H9 (cell line): ENCODE results near the gene MIS12. TPM values are rescaled to one million over a fixed set of nuclear protein-coding genes. Genes with fewer than 3 reads are reported as not detected.

Experiments used
- DNase-seq: peaks from one replicate; pipeline ENCODE4 v3.0.0-alpha.2; 2017
- H2AFZ ChIP-seq: one replicate; pipeline ENCODE4 v1.6.1; 2013; ENCODE audit warnings: mild to moderate bottlenecking, low read length, control low read depth, moderate library complexity
- H2AK5ac ChIP-seq: 2 replicates; pipeline ENCODE4 v1.6.1; 2013; ENCODE audit warnings: low read length, control low read depth, mixed read lengths; ENCODE audit not compliant: insufficient read length
- H2BK120ac ChIP-seq: one replicate; pipeline ENCODE4 v1.6.1; 2013; ENCODE audit warnings: low read depth, mild to moderate bottlenecking, low read length, control low read depth, inconsistent platforms; ENCODE audit not compliant: poor library complexity, severe bottlenecking
- H2BK12ac ChIP-seq: 2 replicates; pipeline ENCODE4 v1.6.1; 2013; ENCODE audit warnings: low read length, control low read depth, mixed read lengths, low read depth; ENCODE audit not compliant: insufficient read length
- H2BK15ac ChIP-seq: 2 replicates; pipeline ENCODE4 v1.6.1; 2013; ENCODE audit warnings: low read depth, low read length, control low read depth
- H2BK20ac ChIP-seq: one replicate; pipeline ENCODE4 v1.6.1; 2013; ENCODE audit warnings: low read depth, mild to moderate bottlenecking, low read length, control low read depth, inconsistent platforms; ENCODE audit not compliant: poor library complexity, severe bottlenecking
- H2BK5ac ChIP-seq: 2 replicates; pipeline ENCODE4 v1.6.1; 2013; ENCODE audit warnings: low read length, control low read depth, mixed read lengths; ENCODE audit not compliant: insufficient read length
- H3K14ac ChIP-seq: 2 replicates; pipeline ENCODE4 v1.6.1; 2013; ENCODE audit warnings: low read length, control low read depth; ENCODE audit not compliant: insufficient read depth
- H3K18ac ChIP-seq: 2 replicates; pipeline ENCODE4 v1.6.1; 2013; ENCODE audit warnings: low read depth, mild to moderate bottlenecking, mixed read lengths, low read length, control low read depth; ENCODE audit not compliant: insufficient read length
- H3K23ac ChIP-seq: 2 replicates; pipeline ENCODE4 v1.6.1; 2013; ENCODE audit warnings: low read length, control low read depth, mixed read lengths, low read depth; ENCODE audit not compliant: insufficient read length
- H3K23me2 ChIP-seq: 2 replicates; pipeline ENCODE4 v1.6.1; 2013; ENCODE audit warnings: low read depth, mild to moderate bottlenecking, mixed read lengths, low read length, control low read depth; ENCODE audit not compliant: insufficient read length, poor library complexity, severe bottlenecking
- H3K27ac ChIP-seq: 2 replicates; pipeline ENCODE4 v1.5.1; 2013; ENCODE audit warnings: low read length, control low read depth, mixed read lengths, low read depth; ENCODE audit not compliant: insufficient read length
- H3K27me3 ChIP-seq: 2 replicates; pipeline ENCODE4 v1.6.1; 2013; ENCODE audit warnings: low read length, control low read depth, inconsistent platforms; ENCODE audit not compliant: insufficient read depth
- H3K4ac ChIP-seq: 2 replicates; pipeline ENCODE4 v1.6.1; 2013; ENCODE audit warnings: low read depth, mild to moderate bottlenecking, control low read depth, inconsistent platforms, low read length, moderate library complexity
- H3K4me1 ChIP-seq: 2 replicates; pipeline ENCODE4 v1.6.1; 2013; ENCODE audit warnings: low read length, control low read depth, inconsistent platforms; ENCODE audit not compliant: insufficient read depth
- H3K4me2 ChIP-seq: 2 replicates; pipeline ENCODE4 v1.6.1; 2013; ENCODE audit warnings: low read length, control low read depth, mixed read lengths; ENCODE audit not compliant: insufficient read length, insufficient read depth
- H3K56ac ChIP-seq: 2 replicates; pipeline ENCODE4 v1.6.1; 2013; ENCODE audit warnings: low read depth, mild to moderate bottlenecking, mixed read lengths, low read length, control low read depth; ENCODE audit not compliant: insufficient read length
- H3K79me1 ChIP-seq: 2 replicates; pipeline ENCODE4 v1.6.1; 2013; ENCODE audit warnings: low read depth, mild to moderate bottlenecking, moderate library complexity, low read length, control low read depth, inconsistent platforms; ENCODE audit not compliant: insufficient read depth, poor library complexity, severe bottlenecking
- H3K79me2 ChIP-seq: 2 replicates; pipeline ENCODE4 v1.6.1; 2013; ENCODE audit warnings: low read length, control low read depth, inconsistent platforms; ENCODE audit not compliant: insufficient read depth
- H3K9ac ChIP-seq: 2 replicates; pipeline ENCODE4 v1.6.1; 2013; ENCODE audit warnings: low read length, control low read depth, mixed read lengths; ENCODE audit not compliant: insufficient read length; ENCODE audit errors: extremely low read depth
- H3K9me3 ChIP-seq: one replicate; pipeline ENCODE4 v1.6.1; 2013; ENCODE audit warnings: low read depth, low read length, inconsistent platforms; ENCODE audit not compliant: control insufficient read depth
- H3T11ph ChIP-seq: one replicate; pipeline ENCODE4 v1.6.1; 2013; ENCODE audit warnings: mild to moderate bottlenecking, low read length, control low read depth, inconsistent platforms
- H4K20me1 ChIP-seq: one replicate; pipeline ENCODE4 v1.6.1; 2013; ENCODE audit not compliant: control insufficient read depth, insufficient read length, insufficient read depth
- H4K5ac ChIP-seq: 2 replicates; pipeline ENCODE4 v1.6.1; 2013; ENCODE audit warnings: low read depth, mild to moderate bottlenecking, mixed read lengths, low read length, control low read depth; ENCODE audit not compliant: insufficient read length
- H4K8ac ChIP-seq: replicated peaks from 2 replicates; pipeline ENCODE4 v1.6.1; 2013; ENCODE audit warnings: low read length, control low read depth, mixed read lengths, low read depth; ENCODE audit not compliant: insufficient read length
- H4K91ac ChIP-seq: 2 replicates; pipeline ENCODE4 v1.6.1; 2013; ENCODE audit warnings: low read depth, mild to moderate bottlenecking, moderate library complexity, mixed read lengths, low read length, control low read depth; ENCODE audit not compliant: insufficient read length
- H3K27ac Mint-ChIP-seq, 3 experiments: 2 replicates in 2 of 3; 3 replicates in 1 of 3; pipeline ENCODE4 v1.8.0; 2020 to 2021; ENCODE audit warnings: mixed read lengths in 3 of 3, mild to moderate bottlenecking in 1 of 3, moderate library complexity in 1 of 3
- H3K27me3 Mint-ChIP-seq: 2 replicates; pipeline ENCODE4 v1.8.0; 2021; ENCODE audit warnings: low read depth, mild to moderate bottlenecking, moderate library complexity, mixed read lengths
- H3K36me3 Mint-ChIP-seq, 3 experiments: 2 replicates in 2 of 3; 3 replicates in 1 of 3; pipeline ENCODE4 v1.8.0; 2020 to 2021; ENCODE audit warnings: low read depth in 3 of 3, mixed read lengths in 3 of 3; ENCODE audit not compliant: insufficient read depth in 1 of 3
- H3K4me1 Mint-ChIP-seq, 2 experiments: 2 replicates each; pipeline ENCODE4 v1.8.0; 2020; ENCODE audit warnings: mixed read lengths in 2 of 2
- H3K4me3 Mint-ChIP-seq, 2 experiments: 2 replicates in 1 of 2; 3 replicates in 1 of 2; pipeline ENCODE4 v1.8.0; 2020 to 2021; ENCODE audit warnings: mild to moderate bottlenecking in 2 of 2, mixed read lengths in 2 of 2, moderate library complexity in 1 of 2
- H3K9me3 Mint-ChIP-seq, 2 experiments: 2 replicates in 1 of 2; 3 replicates in 1 of 2; pipeline ENCODE4 v1.8.0; 2020; ENCODE audit warnings: mild to moderate bottlenecking in 2 of 2, mixed read lengths in 2 of 2, moderate library complexity in 1 of 2
- CTCF ChIP-seq: fragments of 200-600 bp; sonication (generic); conservative IDR thresholded peaks from 3 replicates; pipeline ENCODE4 v1.8.0; 2021; ENCODE audit warnings: antibody characterized with exemption, mild to moderate bottlenecking
- WGBS: extraction: QIAGEN DNeasy Blood & Tissue Kit; methylation state at CpG from one replicate; pipeline ENCODE4 v1.1.7; 2013; ENCODE audit warnings: missing lambda C conversion rate, low lambda C conversion rate, mixed read lengths; ENCODE audit not compliant: insufficient read length; ENCODE audit errors: extremely low coverage; 5-methylcytosine and 5-hydroxymethylcytosine counted together
- total RNA-seq: library from RNA; stranded (reverse); gene quantifications from 2 replicates; pipeline ENCODE4 v1.2.1, GENCODE V29; 2021

Gene MIS12
- total RNA-seq, 1 experiment from 2014 or later: 30.7 TPM

- H3K27me3 ChIP-seq: no peaks in the 10 kb centered on the region
- H3K27me3 Mint-ChIP-seq: no peaks in the 10 kb centered on the region; the same call in 1 of the 2 replicates
- H2BK12ac ChIP-seq: no peak overlapping the region
- H2BK20ac ChIP-seq: no peak overlapping the region
- peaks cover 25 to 48% (median 35%) of the 10 kb centered on the region in 3 experiments; a peak in 6 of 7 replicates for H3K36me3 Mint-ChIP-seq
- peaks cover 55% of the 10 kb centered on the region for H3K79me2 ChIP-seq
- no peaks in the 10 kb centered on the region for H3K4me1 ChIP-seq
- no peak for TF ChIP-seq CTCF
- peak overlapping the region in 1 of 2 experiments; percentile 28; a peak in 1 of 5 replicates for H3K4me3 Mint-ChIP-seq
- H3K4ac ChIP-seq: no peak overlapping the region
- H4K20me1 ChIP-seq: no peaks in the 10 kb centered on the region
- no peak overlapping the region for H3K9ac ChIP-seq
- peak overlapping the region in 1 of 3 experiments; percentile 53; a peak in 2 of 7 replicates for H3K27ac Mint-ChIP-seq
- H3K27ac ChIP-seq: no peak overlapping the region
- H4K8ac ChIP-seq: no peak overlapping the region
- no peak overlapping the region for H4K91ac ChIP-seq
- no peak overlapping the region for H2BK15ac ChIP-seq
- no peak overlapping the region for H3K14ac ChIP-seq
- no peak overlapping the region for H4K5ac ChIP-seq
- WGBS: no CpG with 5 or more reads among the region's 10 CpGs
- H3K56ac ChIP-seq: no peak overlapping the region
- no peaks in the 10 kb centered on the region for H3K9me3 Mint-ChIP-seq
- H3K9me3 ChIP-seq: no peaks in the 10 kb centered on the region
- DNase-seq: no peak
- H3K23me2 ChIP-seq: peaks cover 10% of the 10 kb centered on the region
- peaks cover 22 to 23% of the 10 kb centered on the region in 2 experiments for H3K4me1 Mint-ChIP-seq
- no peak overlapping the region for H3T11ph ChIP-seq
- H2BK5ac ChIP-seq: no peak overlapping the region
- no peak overlapping the region for H3K23ac ChIP-seq
- no peak overlapping the region for H3K18ac ChIP-seq
- H2BK120ac ChIP-seq: no peak overlapping the region
- no peak overlapping the region for H2AFZ ChIP-seq
- H3K79me1 ChIP-seq: peaks cover 2% of the 10 kb centered on the region
- no peak overlapping the region for H2AK5ac ChIP-seq
- H3K4me2 ChIP-seq: no peak overlapping the region
Observed at GRCh38 chr17:5464717-5465507, 21.5 kb upstream of the MIS12 start.
